ENCODE data around the gene COL23A1. TPM values are rescaled to one million over a fixed set of nuclear protein-coding genes. Genes with fewer than 3 reads are reported as not detected.

COL23A1 gene
- total and polyA plus RNA-seq, 2 of the 8 experiments (the other 6 are each of a cell fraction or from before 2014, with no cell fraction given) = 3.1 to 4.7 TPM

DNA sequence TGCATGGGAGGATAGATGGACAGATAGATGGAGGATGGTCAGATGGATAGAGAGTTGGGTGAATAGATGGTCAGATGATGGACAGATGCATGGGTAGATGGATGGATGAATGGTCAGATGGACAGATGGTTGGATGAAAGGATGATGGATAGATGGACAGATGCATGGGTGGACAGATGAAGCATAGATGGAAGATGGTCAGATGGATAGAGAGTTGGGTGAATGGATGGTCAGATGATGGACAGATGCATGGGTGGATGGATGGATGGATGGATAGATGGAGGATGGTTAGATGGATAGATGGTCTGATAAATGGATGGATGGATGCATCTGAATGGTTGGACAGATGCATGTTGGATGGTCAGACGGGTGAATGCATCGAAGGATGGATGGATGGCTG lies 70.4 kb downstream of the COL23A1 start:
- Histone ChIP-seq H3K18ac (ENCODE audit: extremely low read depth, low read length) (no peak overlapping the region), H2BK120ac (replicated peaks; ENCODE audit: low read depth, low read length) (no peak overlapping the region), H2BK15ac (ENCODE audit: low read length) (no peak overlapping the region), H3K79me2 (ENCODE audit: control insufficient read depth in 1 of 2, insufficient read depth in 2 of 2, low read length in 2 of 2) (no peaks in the 10 kb centered on the region), H3K9me3 (ENCODE audit: insufficient read depth in 2 of 2, low read depth in 1 of 2, low read length in 1 of 2) (peaks cover 5 to 9% of the 10 kb centered on the region in 2 experiments; a peak in 3 of 4 replicates), H3K27me3 (replicated peaks in 1 of 4; ENCODE audit: control insufficient read depth in 3 of 4, extremely low read depth in 1 of 4, insufficient read depth in 3 of 4, low read length in 3 of 4) (no peaks in the 10 kb centered on the region), H4K91ac (replicated peaks; ENCODE audit: insufficient read length, low read length) (no peak overlapping the region), H3K9ac (replicated peaks in 1 of 4; ENCODE audit: extremely low read depth in 1 of 4, low read depth in 3 of 4, low read length in 3 of 4) (no peak overlapping the region), H2BK12ac (ENCODE audit: low read depth, low read length) (no peak overlapping the region), H3K23ac (ENCODE audit: insufficient read length) (no peak overlapping the region), H2AK5ac (ENCODE audit: low read depth, low read length) (no peak overlapping the region), H3K23me2 (ENCODE audit: low read depth, low read length) (peaks cover 4% of the 10 kb centered on the region; the same call in 1 of the 2 replicates), H4K5ac (ENCODE audit: insufficient read length, low read depth, low read length) (no peak overlapping the region), H3K56ac (replicated peaks; ENCODE audit: insufficient read length, low read depth, low read length) (no peak overlapping the region), H3K36me3 (ENCODE audit: control insufficient read depth in 2 of 4, insufficient read depth in 4 of 4, low read length in 3 of 4) (no peaks in the 10 kb centered on the region), H4K20me1 (replicated peaks in 1 of 2; ENCODE audit: control insufficient read depth in 1 of 2, insufficient read depth in 2 of 2, low read length in 2 of 2) (no peaks in the 10 kb centered on the region), H2BK5ac (ENCODE audit: low read depth, low read length) (no peak overlapping the region), H3K4me1 (replicated peaks in 1 of 4; ENCODE audit: control insufficient read depth in 3 of 4, insufficient read depth in 4 of 4, low read length in 3 of 4) (no peaks in the 10 kb centered on the region), H3K4ac (replicated peaks; ENCODE audit: insufficient read length, low read depth, low read length) (no peak overlapping the region), H3K27ac (ENCODE audit: low read depth, low read length) (no peak overlapping the region), H2AFZ (ENCODE audit: low read length) (no peak overlapping the region), H3K4me2 (ENCODE audit: insufficient read depth in 1 of 2, low read depth in 2 of 2, low read length in 2 of 2) (no peak overlapping the region), H3K14ac (ENCODE audit: insufficient read length) (no peak overlapping the region), H3K79me1 (ENCODE audit: low read depth, low read length) (no peaks in the 10 kb centered on the region), H4K8ac (ENCODE audit: extremely low read depth, insufficient read depth, low read length) (no peak overlapping the region), H2BK20ac (ENCODE audit: low read length) (no peak overlapping the region), H3K4me3 (ENCODE audit: extremely low read depth in 1 of 4, insufficient read depth in 2 of 4, low read depth in 3 of 4, low read length in 4 of 4) (no peak overlapping the region)
- no peak for FAIRE-seq
- 95% methylated on average over 2 of the region's 2 CpGs; no CpG with 5 or more reads in 1 of the 2 experiments for WGBS, 2 experiments (ENCODE audit: extremely low coverage in 1 of 2, insufficient coverage in 1 of 2, insufficient read length in 1 of 2, insufficient replicate concordance in 2 of 2, low coverage in 1 of 2, low lambda C conversion rate in 2 of 2, missing lambda C conversion rate in 1 of 2)
- no peak for DNase-seq (ENCODE audit: low read depth in 1 of 2, low spot score in 2 of 2)
- CTCF ChIA-PET (ENCODE audit: partially characterized antibody) = interaction anchor here (0.8 kb wide), 1 partner anchor 235 kb away, joined by 3 read pairs; no protein-coding TSS in a partner anchor
- POLR2A ChIA-PET (ENCODE audit: partially characterized antibody) = no interaction called here
- TF ChIP-seq KDM1A (IDR thresholded peaks at IDR 0.05; ENCODE audit: borderline replicate concordance, low read length) (no peak), SUZ12 (IDR thresholded peaks at IDR 0.05; ENCODE audit: low read length) (no peak), KDM4A (IDR thresholded peaks at IDR 0.05; ENCODE audit: low read depth, low read length, severe bottlenecking) (no peak), CREB1 (IDR thresholded peaks at IDR 0.05) (no peak), EP300 (IDR thresholded peaks at IDR 0.05; ENCODE audit: borderline replicate concordance in 1 of 2, low read depth in 2 of 2, low read length in 2 of 2) (no peak), RNF2 (IDR thresholded peaks at IDR 0.05; ENCODE audit: borderline replicate concordance, low read depth, low read length, missing control alignments, poor library complexity, severe bottlenecking) (no peak), RBBP5 (IDR thresholded peaks at IDR 0.05; ENCODE audit: borderline replicate concordance, low read depth, low read length) (no peak), MAFK (IDR thresholded peaks at IDR 0.05; ENCODE audit: low read depth, low read length) (no peak), SP2 (IDR thresholded peaks at IDR 0.05; ENCODE audit: low read length) (no peak), SAP30 (IDR thresholded peaks at IDR 0.05; ENCODE audit: insufficient read depth, insufficient replicate concordance, low read length) (no peak), EZH2 (IDR thresholded peaks at IDR 0.05; ENCODE audit: low read depth, low read length, severe bottlenecking) (no peak), JUN (IDR thresholded peaks at IDR 0.05; ENCODE audit: low read depth, low read length) (no peak), SIN3A (conservative IDR thresholded peaks at IDR 0.05 in 1 of 2, IDR thresholded peaks at IDR 0.05 in 1 of 2; ENCODE audit: low read depth in 1 of 2, low read length in 2 of 2) (no peak)

All from H1 (cell line).